ENCODE data around the gene FGD6. TPM values are rescaled to one million over a fixed set of nuclear protein-coding genes. Genes with fewer than 3 reads are reported as not detected.

The FGD6 gene
- total RNA-seq, 1 donor from 2014 or later, result 42.1 TPM

- Mint-ChIP-seq H3K27ac (ENCODE audit: unreplicated experiment) (no peak overlapping the region), H3K9me3 (ENCODE audit: unreplicated experiment) (peaks cover 8% of the 10 kb centered on the region)
Measured at GRCh38 chr12:95151406-95151805, 65.9 kb downstream of the FGD6 start.

GRCh38 chr12:95150501-95150900, 66.8 kb downstream of the FGD6 start:
- H3K27ac Mint-ChIP-seq (ENCODE audit: unreplicated experiment), result no peak overlapping the region
- H3K36me3 Mint-ChIP-seq (ENCODE audit: unreplicated experiment), result no peaks in the 10 kb centered on the region
- no peak overlapping the region for H3K4me3 Mint-ChIP-seq (ENCODE audit: unreplicated experiment)
- no peak for TF ChIP-seq CTCF (IDR thresholded peaks at IDR 0.05; ENCODE audit: partially characterized antibody, unreplicated experiment)
- peaks cover 10% of the 10 kb centered on the region for H3K27me3 Mint-ChIP-seq (ENCODE audit: unreplicated experiment)
- peaks cover 20% of the 10 kb centered on the region for H3K4me1 Mint-ChIP-seq (ENCODE audit: low read depth, unreplicated experiment)
- peaks cover 10% of the 10 kb centered on the region for H3K9me3 Mint-ChIP-seq (ENCODE audit: unreplicated experiment)
- DNase-seq, result no peak

More at GRCh38 chr12:95151406-95151805, 65.9 kb downstream of the FGD6 start:
- TF ChIP-seq CTCF (IDR thresholded peaks at IDR 0.05; ENCODE audit: partially characterized antibody, unreplicated experiment), result no peak
- H3K27me3 Mint-ChIP-seq (ENCODE audit: unreplicated experiment), result peaks cover 7% of the 10 kb centered on the region
- DNase-seq, result no peak
- H3K4me1 Mint-ChIP-seq (ENCODE audit: low read depth, unreplicated experiment), result peaks cover 14% of the 10 kb centered on the region
- H3K4me3 Mint-ChIP-seq (ENCODE audit: unreplicated experiment), result no peak overlapping the region
- H3K36me3 Mint-ChIP-seq (ENCODE audit: unreplicated experiment), result no peaks in the 10 kb centered on the region

GRCh38 chr12:95147866-95148265, 69.4 kb downstream of the FGD6 start:
- H3K4me3 Mint-ChIP-seq (ENCODE audit: unreplicated experiment), result peak overlapping the region; percentile 25
- H3K36me3 Mint-ChIP-seq (ENCODE audit: unreplicated experiment), result no peaks in the 10 kb centered on the region
- no peak for DNase-seq
- H3K27ac Mint-ChIP-seq (ENCODE audit: unreplicated experiment), result peak overlapping the region; percentile 91
- H3K9me3 Mint-ChIP-seq (ENCODE audit: unreplicated experiment), result peaks cover 10% of the 10 kb centered on the region
- peaks cover 10% of the 10 kb centered on the region for H3K27me3 Mint-ChIP-seq (ENCODE audit: unreplicated experiment)
- TF ChIP-seq CTCF (IDR thresholded peaks at IDR 0.05; ENCODE audit: partially characterized antibody, unreplicated experiment), result no peak
- peaks cover 33% of the 10 kb centered on the region for H3K4me1 Mint-ChIP-seq (ENCODE audit: low read depth, unreplicated experiment)

GRCh38 chr12:95146769-95147168, 70.5 kb downstream of the FGD6 start:
- Mint-ChIP-seq H3K27ac (ENCODE audit: unreplicated experiment) (peak overlapping the region; percentile 91), H3K9me3 (ENCODE audit: unreplicated experiment) (peaks cover 10% of the 10 kb centered on the region), H3K4me1 (ENCODE audit: low read depth, unreplicated experiment) (peaks cover 37% of the 10 kb centered on the region), H3K36me3 (ENCODE audit: unreplicated experiment) (no peaks in the 10 kb centered on the region), H3K27me3 (ENCODE audit: unreplicated experiment) (peaks cover 10% of the 10 kb centered on the region), H3K4me3 (ENCODE audit: unreplicated experiment) (peak overlapping the region; percentile 35)
- DNase-seq, result peak; percentile 68
- TF ChIP-seq CTCF (IDR thresholded peaks at IDR 0.05; ENCODE audit: partially characterized antibody, unreplicated experiment), result no peak

GRCh38 chr12:95143621-95144205, 73.6 kb downstream of the FGD6 start:
- no peaks in the 10 kb centered on the region for H3K36me3 Mint-ChIP-seq (ENCODE audit: unreplicated experiment)
- peak overlapping the region; percentile 59 for H3K27ac Mint-ChIP-seq (ENCODE audit: unreplicated experiment)
- no peak for DNase-seq
- no peak overlapping the region for H3K4me3 Mint-ChIP-seq (ENCODE audit: unreplicated experiment)
- H3K27me3 Mint-ChIP-seq (ENCODE audit: unreplicated experiment), result peaks cover 9% of the 10 kb centered on the region
- no peak for TF ChIP-seq CTCF (IDR thresholded peaks at IDR 0.05; ENCODE audit: partially characterized antibody, unreplicated experiment)
- H3K9me3 Mint-ChIP-seq (ENCODE audit: unreplicated experiment), result peaks cover 10% of the 10 kb centered on the region
- H3K4me1 Mint-ChIP-seq (ENCODE audit: low read depth, unreplicated experiment), result peaks cover 39% of the 10 kb centered on the region

Data from glutamatergic neuron (in vitro differentiated cells).